T-helper 1 cell treated with Interleukin-12 subunit alpha and Interleukin-12 subunit beta and Interleukin-4 antibody, amounts not matched to agents 30 μg/mL and 1 μg/mL, for 36 hours (primary cell): ENCODE data around the gene ADARB2.

Experiments
- H3K27ac Mint-ChIP-seq: one replicate; pipeline ENCODE4 v1.8.0; 2021; ENCODE audit warnings: mild to moderate bottlenecking, mixed read lengths
- H3K27me3 Mint-ChIP-seq: one replicate; pipeline ENCODE4 v1.8.0; 2021; ENCODE audit warnings: low read depth, mixed read lengths
- H3K36me3 Mint-ChIP-seq: one replicate; pipeline ENCODE4 v1.8.0; 2021; ENCODE audit warnings: low read depth, mixed read lengths
- H3K4me1 Mint-ChIP-seq: one replicate; pipeline ENCODE4 v1.8.0; 2021; ENCODE audit warnings: low read depth, mixed read lengths
- H3K4me3 Mint-ChIP-seq: one replicate; pipeline ENCODE4 v1.8.0; 2021; ENCODE audit warnings: mild to moderate bottlenecking, moderate library complexity, mixed read lengths
- H3K9me3 Mint-ChIP-seq: one replicate; pipeline ENCODE4 v1.8.0; 2021; ENCODE audit warnings: mixed read lengths

Gene ADARB2

GRCh38 chr10:1558906-1559305 lies 178.4 kb downstream of the ADARB2 start:
- Mint-ChIP-seq H3K4me3 (no peak overlapping the region), H3K36me3 (no peaks in the 10 kb centered on the region), H3K4me1 (no peaks in the 10 kb centered on the region), H3K27me3 (peaks cover 5% of the 10 kb centered on the region), H3K9me3 (no peaks in the 10 kb centered on the region), H3K27ac (no peak overlapping the region)

GRCh38 chr10:1557081-1557480 lies 180.2 kb downstream of the ADARB2 start:
- Mint-ChIP-seq H3K9me3 (no peaks in the 10 kb centered on the region), H3K27ac (no peak overlapping the region), H3K4me3 (no peak overlapping the region), H3K36me3 (no peaks in the 10 kb centered on the region), H3K4me1 (no peaks in the 10 kb centered on the region), H3K27me3 (peaks cover 5% of the 10 kb centered on the region)

DNA sequence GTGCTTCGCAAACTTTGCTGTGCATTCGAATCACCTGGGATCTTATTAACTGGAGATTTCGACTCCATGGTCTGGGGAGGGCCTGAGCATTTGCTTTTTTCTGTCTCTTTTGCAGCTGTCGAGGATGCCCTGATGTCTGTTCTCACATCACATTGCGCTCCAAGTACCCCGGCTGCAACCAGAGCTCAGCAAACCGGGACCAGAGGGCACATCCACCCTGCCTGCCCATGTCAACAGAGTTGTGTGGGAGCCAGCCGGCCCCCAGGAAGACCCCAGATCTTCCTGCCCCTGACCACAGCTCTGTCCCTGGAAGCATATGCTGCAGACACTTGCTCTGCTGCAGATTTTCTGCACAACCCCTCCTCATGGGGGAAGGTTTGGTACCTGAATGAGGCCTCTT lies 180.8 kb downstream of the ADARB2 start:
- H3K9me3 Mint-ChIP-seq, result no peaks in the 10 kb centered on the region
- H3K27ac Mint-ChIP-seq, result no peak overlapping the region
- peaks cover 5% of the 10 kb centered on the region for H3K27me3 Mint-ChIP-seq
- no peak overlapping the region for H3K4me3 Mint-ChIP-seq
- H3K4me1 Mint-ChIP-seq, result no peaks in the 10 kb centered on the region
- H3K36me3 Mint-ChIP-seq, result no peaks in the 10 kb centered on the region

DNA sequence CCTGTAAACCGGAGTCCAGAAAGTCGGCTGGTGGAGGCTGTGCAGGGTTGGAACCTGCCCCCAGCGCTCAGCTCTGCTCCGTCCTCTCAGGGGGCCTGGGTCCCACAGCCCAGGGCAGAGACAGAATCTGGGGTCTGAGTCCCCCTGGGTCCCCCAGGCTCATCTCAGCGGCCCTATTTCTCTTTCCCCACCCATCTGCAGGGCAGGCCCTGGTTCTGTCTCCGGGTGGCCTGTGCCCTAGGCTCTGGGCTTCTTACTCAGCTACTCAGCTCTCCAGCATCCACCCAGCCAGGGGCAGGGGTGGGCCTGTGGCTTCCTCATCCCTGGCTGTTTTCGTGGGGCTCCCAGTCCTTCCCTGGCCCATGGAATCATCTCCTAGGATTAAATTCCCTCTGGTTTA lies 183.4 kb downstream of the ADARB2 start:
- H3K9me3 Mint-ChIP-seq, result no peaks in the 10 kb centered on the region
- no peak overlapping the region for H3K27ac Mint-ChIP-seq
- peaks cover 8% of the 10 kb centered on the region for H3K4me1 Mint-ChIP-seq
- peaks cover 1% of the 10 kb centered on the region for H3K27me3 Mint-ChIP-seq
- H3K4me3 Mint-ChIP-seq, result no peak overlapping the region
- no peaks in the 10 kb centered on the region for H3K36me3 Mint-ChIP-seq

- Mint-ChIP-seq H3K36me3 (no peaks in the 10 kb centered on the region), H3K4me3 (no peak overlapping the region), H3K4me1 (peaks cover 14% of the 10 kb centered on the region), H3K27me3 (no peaks in the 10 kb centered on the region), H3K9me3 (no peaks in the 10 kb centered on the region), H3K27ac (no peak overlapping the region)
These were observed 184.2 kb downstream of the ADARB2 start for GRCh38 chr10:1552881-1553670.

GRCh38 chr10:1552406-1552805 lies 184.9 kb downstream of the ADARB2 start:
- H3K4me3 Mint-ChIP-seq, result no peak overlapping the region
- H3K27me3 Mint-ChIP-seq, result no peaks in the 10 kb centered on the region
- H3K9me3 Mint-ChIP-seq, result no peaks in the 10 kb centered on the region
- no peak overlapping the region for H3K27ac Mint-ChIP-seq
- peaks cover 14% of the 10 kb centered on the region for H3K4me1 Mint-ChIP-seq
- H3K36me3 Mint-ChIP-seq, result no peaks in the 10 kb centered on the region

- peaks cover 14% of the 10 kb centered on the region for H3K4me1 Mint-ChIP-seq
- no peak overlapping the region for H3K4me3 Mint-ChIP-seq
- H3K27ac Mint-ChIP-seq, result no peak overlapping the region
- H3K27me3 Mint-ChIP-seq, result no peaks in the 10 kb centered on the region
- no peaks in the 10 kb centered on the region for H3K36me3 Mint-ChIP-seq
- H3K9me3 Mint-ChIP-seq, result no peaks in the 10 kb centered on the region
These were observed 185.5 kb downstream of the ADARB2 start for GRCh38 chr10:1551636-1552338.

GRCh38 chr10:1550616-1551015 lies 186.7 kb downstream of the ADARB2 start:
- Mint-ChIP-seq H3K4me1 (peaks cover 14% of the 10 kb centered on the region), H3K27ac (no peak overlapping the region), H3K27me3 (no peaks in the 10 kb centered on the region), H3K9me3 (no peaks in the 10 kb centered on the region), H3K4me3 (peak overlapping the region; percentile 5), H3K36me3 (no peaks in the 10 kb centered on the region)

GRCh38 chr10:1550291-1550595 lies 187.1 kb downstream of the ADARB2 start:
- no peak overlapping the region for H3K27ac Mint-ChIP-seq
- no peaks in the 10 kb centered on the region for H3K27me3 Mint-ChIP-seq
- peak overlapping the region; percentile 5 for H3K4me3 Mint-ChIP-seq
- H3K36me3 Mint-ChIP-seq, result no peaks in the 10 kb centered on the region
- H3K4me1 Mint-ChIP-seq, result peaks cover 14% of the 10 kb centered on the region
- H3K9me3 Mint-ChIP-seq, result no peaks in the 10 kb centered on the region

DNA sequence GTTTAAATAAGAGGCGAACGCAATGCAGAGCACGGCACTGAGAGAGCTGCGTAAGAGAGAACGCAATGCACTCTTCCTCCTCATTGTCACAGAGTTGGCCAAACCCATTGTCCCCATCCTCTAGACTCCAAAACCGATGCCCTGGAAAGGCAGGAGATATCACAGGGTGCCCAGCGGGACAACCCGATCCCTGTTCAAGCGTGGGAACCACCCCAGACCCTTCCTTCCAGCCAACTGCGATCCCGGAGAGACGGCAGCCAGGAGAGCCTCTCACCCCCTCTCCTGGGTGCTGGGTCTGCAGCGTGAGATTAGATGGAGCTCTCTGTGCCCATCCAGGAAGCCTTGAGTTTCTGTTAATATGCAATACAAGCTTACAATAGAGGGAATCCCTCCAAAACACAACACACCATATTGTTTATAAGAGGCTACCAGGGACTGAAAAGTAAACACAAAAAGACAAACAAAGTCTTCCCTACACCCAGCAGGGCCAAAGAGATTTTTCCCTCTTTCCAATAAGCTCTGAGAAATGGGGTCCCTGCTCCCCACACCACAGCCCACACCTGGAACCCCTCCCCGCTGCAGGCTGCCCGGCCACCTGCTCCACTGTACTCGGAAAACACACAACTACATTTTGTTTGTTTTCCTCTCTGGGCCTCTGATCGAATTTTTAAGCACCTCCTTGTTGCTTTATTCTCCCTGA lies 187.6 kb downstream of the ADARB2 start:
- Mint-ChIP-seq H3K4me1 (peaks cover 14% of the 10 kb centered on the region), H3K27me3 (no peaks in the 10 kb centered on the region), H3K36me3 (no peaks in the 10 kb centered on the region), H3K27ac (no peak overlapping the region), H3K4me3 (no peak overlapping the region), H3K9me3 (no peaks in the 10 kb centered on the region)

GRCh38 chr10:1548596-1548995 lies 188.7 kb downstream of the ADARB2 start:
- H3K4me3 Mint-ChIP-seq, result no peak overlapping the region
- H3K36me3 Mint-ChIP-seq, result no peaks in the 10 kb centered on the region
- H3K4me1 Mint-ChIP-seq, result peaks cover 14% of the 10 kb centered on the region
- no peak overlapping the region for H3K27ac Mint-ChIP-seq
- H3K9me3 Mint-ChIP-seq, result no peaks in the 10 kb centered on the region
- no peaks in the 10 kb centered on the region for H3K27me3 Mint-ChIP-seq

- Mint-ChIP-seq H3K36me3 (no peaks in the 10 kb centered on the region), H3K4me3 (no peak overlapping the region), H3K27ac (no peak overlapping the region)
These were observed 189.2 kb downstream of the ADARB2 start for GRCh38 chr10:1548146-1548545.

DNA sequence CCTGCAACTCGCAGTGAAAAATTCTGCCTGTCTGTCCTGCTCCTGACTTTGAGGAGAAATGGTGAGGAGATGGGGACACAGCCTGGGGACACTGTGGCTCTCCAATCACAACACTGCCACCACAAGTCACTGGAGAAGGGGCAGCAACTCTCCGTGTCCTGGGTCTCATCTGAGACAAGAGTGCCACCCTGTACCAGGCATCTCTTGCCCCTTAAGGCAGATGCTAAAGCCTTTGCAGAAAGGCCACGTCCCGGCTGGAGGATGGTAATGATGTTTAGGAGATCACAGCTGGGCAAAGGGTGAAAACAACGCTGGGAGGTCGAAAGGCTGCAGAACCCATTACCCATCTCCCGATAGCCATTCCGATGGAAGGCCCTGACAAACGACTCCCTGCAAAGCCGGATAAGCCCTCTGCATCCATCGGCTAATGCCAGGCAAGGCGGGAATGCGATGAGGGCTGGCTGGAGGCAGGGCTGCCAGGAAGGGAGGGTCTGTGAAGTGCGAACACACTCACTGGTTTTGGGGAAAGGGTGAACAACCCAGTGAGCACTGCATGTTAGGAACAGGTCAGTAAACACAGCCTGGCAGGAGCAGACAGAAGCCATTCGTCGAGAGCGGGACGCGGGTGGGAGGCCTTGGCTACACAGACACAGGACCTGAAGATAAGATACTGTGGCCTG lies 190.8 kb downstream of the ADARB2 start:
- peaks cover 14% of the 10 kb centered on the region for H3K4me1 Mint-ChIP-seq
- no peak overlapping the region for H3K4me3 Mint-ChIP-seq
- H3K9me3 Mint-ChIP-seq, result no peaks in the 10 kb centered on the region
- no peaks in the 10 kb centered on the region for H3K36me3 Mint-ChIP-seq
- H3K27me3 Mint-ChIP-seq, result no peaks in the 10 kb centered on the region
- no peak overlapping the region for H3K27ac Mint-ChIP-seq

More at GRCh38 chr10:1548146-1548545, 189.2 kb downstream of the ADARB2 start:
- Mint-ChIP-seq H3K27me3 (no peaks in the 10 kb centered on the region), H3K4me1 (peaks cover 14% of the 10 kb centered on the region), H3K9me3 (no peaks in the 10 kb centered on the region)

- Mint-ChIP-seq H3K4me1 (peaks cover 12% of the 10 kb centered on the region), H3K27ac (no peak overlapping the region), H3K36me3 (no peaks in the 10 kb centered on the region), H3K4me3 (no peak overlapping the region), H3K9me3 (no peaks in the 10 kb centered on the region), H3K27me3 (no peaks in the 10 kb centered on the region)
These were observed 191.8 kb downstream of the ADARB2 start for GRCh38 chr10:1545524-1545923.
